NCI-H1417 (cell line): Measurements from ENCODE around the gene LARP1B.
"Not testable (repeated sequence)": the region's sequence is repeated elsewhere in the genome, so short reads cannot be mapped to it uniquely, and the experiment has no call there.

ENCODE experiments used
- DNase-seq, 3 experiments: peaks; one replicate each; lab custom pipeline; 2025; lab: John Stamatoyannopoulos, UW

LARP1B gene

DNA sequence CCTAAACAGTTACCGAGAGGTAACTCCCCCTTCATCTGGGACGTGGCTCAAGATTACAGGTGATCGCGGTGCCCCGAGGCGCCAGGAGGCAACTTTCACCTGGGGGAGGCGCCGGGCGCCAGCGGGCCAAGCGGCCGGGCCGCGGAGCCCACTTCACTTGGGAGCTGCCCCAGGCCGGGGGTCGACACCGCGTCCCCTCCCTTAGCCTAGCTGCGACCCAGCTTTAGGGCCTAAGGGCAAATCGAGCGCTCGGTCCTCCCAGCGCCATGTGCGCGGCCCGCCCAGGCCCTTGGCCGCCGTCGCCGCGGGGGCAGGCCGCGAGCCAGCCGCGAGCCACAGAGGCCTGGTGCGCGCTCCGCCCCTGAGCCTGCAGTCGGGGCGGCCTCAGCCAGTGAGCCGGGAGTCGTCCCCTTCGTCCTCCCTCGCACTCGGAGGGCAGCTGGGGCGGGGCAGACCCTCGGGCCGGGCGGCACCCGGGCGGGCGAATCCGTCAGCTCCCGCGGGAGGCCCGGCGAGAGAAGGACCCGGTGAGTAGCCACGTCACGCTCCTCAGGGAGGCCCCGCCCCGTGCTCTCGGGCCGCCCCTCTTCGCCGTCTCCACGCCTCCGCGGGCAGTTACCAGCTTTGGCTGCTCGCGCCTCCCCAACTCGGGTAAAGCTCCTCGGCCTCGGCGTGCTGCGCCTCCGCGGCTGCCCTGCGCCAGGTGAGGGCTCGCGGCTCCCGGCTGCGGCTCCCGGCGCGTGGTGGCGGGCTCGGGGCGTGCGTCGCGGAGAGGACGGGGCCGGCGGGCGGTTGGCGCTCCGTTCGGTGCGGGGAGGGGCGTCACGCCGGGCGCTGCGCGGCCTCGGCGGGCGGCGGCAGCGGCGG is at the start of gene LARP1B:
LARP1B (plus strand) TSS at position 614 of the 867 bp plus-strand sequence. CDS start 13,640 bp downstream, outside the sequence.
- DNase-seq: peak; percentile 90 to 97 (median 96)

GRCh38 chr4:128025319-128025718 is 35.8 kb upstream of the LARP1B start:
- DNase-seq: no peak

- DNase-seq: no peak
Measured at GRCh38 chr4:128029907-128030306, 31.2 kb upstream of the LARP1B start.

GRCh38 chr4:128031756-128032384 is 29.2 kb upstream of the LARP1B start:
- DNase-seq: peak in 2 of 3 experiments; percentile 1 to 60

DNA sequence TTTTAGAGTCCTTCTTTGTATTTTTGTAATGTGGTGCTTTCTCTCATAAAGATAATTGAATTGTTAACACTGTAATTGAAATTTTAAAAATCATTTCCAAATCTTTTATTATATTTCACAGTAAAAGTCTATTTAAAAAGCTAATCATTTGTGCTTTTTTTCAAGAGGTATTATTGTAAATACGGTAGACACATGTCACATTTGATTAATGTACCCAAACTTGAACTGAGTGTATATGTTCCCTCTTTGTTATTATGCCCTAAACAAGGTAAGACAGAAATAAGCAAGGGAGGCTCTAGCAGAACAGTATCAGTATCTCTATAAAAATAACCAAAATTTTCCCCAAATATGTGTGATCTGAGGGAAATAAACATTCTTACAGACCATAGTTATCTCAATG is 21.5 kb upstream of the LARP1B start:
- no peak for DNase-seq

- DNase-seq: not testable (repeated sequence)
Measured at GRCh38 chr4:128047019-128047418, 14.1 kb upstream of the LARP1B start.

GRCh38 chr4:128047514-128047913 is 13.6 kb upstream of the LARP1B start:
- not testable (repeated sequence) for DNase-seq

DNA sequence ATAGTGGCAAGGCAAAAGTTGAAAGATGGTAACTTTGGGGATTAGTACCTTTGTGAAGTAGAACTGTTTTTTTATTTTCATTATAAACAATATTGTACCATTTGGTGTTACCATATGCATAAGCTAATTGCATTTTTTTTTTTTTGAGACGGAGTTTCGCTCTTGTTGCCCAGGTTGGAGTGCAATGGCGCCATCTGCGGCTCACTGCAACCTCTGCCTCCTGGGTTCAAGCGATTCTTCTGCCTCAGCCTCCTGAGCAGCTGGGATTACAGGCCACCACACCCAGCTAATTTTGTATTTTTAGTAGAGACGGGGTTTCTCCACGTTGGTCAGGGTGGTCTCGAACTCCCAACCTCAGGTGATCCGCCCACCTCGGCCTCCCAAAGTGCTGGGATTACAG is 9.9 kb upstream of the LARP1B start:
- DNase-seq: peak in 1 of 3 experiments; percentile 29

- DNase-seq: not testable (repeated sequence)
Measured at GRCh38 chr4:128054907-128055306, 6.2 kb upstream of the LARP1B start.

GRCh38 chr4:128055441-128056206 is 5.5 kb upstream of the LARP1B start:
- DNase-seq: not testable (repeated sequence)

DNA sequence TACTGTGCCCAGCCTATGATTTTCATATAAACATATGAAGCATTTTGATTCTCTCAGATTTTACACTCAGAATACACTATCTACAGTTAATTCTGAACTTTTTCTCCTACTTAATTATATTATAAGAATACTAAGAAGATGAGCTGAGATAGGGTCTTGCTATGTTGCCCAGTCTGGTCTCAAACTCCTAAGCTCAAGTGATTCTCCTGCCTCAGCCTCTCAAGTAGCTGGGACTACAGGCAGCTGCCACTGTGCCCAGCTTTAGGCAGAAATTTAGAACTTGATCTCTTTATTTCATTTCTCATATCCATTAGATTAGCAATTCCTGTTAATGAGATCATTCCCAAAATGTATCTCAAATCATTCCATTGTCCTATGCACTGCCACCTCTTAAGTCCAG is 4.7 kb upstream of the LARP1B start:
- DNase-seq: no peak

- peak in 2 of 3 experiments; percentile 43 to 60 for DNase-seq
Measured at GRCh38 chr4:128060121-128060698, 902 bp upstream of the LARP1B start.

DNA sequence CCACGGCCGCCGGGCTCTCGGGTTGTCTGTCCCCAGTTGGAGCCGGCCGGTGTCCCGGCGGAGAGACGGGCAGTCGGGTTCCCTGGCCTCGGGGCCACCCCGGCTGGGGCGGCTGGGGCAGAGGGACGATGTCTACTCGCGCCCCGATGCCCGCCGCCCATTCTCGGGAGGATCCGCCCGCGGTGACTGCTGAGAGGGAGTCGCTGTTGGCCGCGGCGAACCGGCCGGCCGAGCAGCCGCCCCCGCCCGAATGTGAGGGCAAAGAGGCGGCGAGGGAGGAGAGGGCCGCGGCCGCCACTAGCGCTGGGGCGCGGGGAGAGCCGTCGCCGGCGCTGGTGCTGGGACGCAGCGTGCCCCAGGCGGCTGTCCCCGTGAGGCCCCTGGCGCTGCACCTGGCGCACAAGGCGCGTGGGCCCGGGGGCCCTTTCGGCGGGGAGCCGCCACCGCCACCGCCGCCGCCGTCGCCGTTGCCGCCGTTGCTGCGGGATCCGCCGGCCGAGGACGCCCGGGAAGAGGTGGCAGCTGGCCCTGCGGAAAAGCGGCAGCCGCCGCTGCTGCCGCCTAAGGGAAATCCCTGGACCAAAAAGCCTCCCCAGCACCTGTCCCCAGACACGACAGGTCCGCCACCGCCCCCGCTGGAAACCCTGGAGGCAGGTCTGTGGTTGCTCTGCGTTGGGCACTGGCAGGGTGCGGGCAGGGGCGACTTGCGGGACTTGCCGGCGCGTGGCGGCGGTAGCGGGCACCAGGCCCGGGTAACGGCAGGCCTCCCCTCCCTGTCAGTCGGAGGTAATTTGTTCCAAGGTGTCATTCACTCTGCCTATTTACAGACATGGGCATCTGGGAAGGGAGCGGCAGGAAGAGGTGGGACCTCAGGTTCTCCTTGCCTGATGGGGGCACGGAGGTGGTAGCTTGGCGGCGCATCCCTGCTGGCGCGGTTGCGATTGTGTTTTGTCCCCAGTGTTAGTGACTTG is 739 bp downstream of the LARP1B start:
- peak; percentile 30 to 91 (median 90) for DNase-seq

DNA sequence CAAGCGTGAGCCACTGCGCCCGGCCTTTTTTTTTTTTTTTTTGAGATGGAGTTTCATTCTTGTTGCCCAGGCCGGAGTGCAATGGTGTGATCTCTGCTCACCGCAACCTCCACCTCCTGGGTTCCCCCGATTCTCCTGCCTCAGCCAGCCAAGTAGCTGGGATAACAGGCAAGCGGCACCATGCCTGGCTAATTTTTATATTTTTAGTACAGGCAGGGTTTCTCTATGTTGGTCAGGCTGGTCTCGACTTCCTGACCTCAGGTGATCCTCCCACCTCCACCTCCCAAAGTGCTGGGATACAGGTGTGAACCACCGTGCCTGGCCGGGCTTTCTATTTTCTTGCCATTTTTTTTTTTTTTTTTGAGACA is 5.3 kb downstream of the LARP1B start:
- DNase-seq: not testable (repeated sequence)

- no peak for DNase-seq
Measured at GRCh38 chr4:128068918-128069317, 7.8 kb downstream of the LARP1B start.

DNA sequence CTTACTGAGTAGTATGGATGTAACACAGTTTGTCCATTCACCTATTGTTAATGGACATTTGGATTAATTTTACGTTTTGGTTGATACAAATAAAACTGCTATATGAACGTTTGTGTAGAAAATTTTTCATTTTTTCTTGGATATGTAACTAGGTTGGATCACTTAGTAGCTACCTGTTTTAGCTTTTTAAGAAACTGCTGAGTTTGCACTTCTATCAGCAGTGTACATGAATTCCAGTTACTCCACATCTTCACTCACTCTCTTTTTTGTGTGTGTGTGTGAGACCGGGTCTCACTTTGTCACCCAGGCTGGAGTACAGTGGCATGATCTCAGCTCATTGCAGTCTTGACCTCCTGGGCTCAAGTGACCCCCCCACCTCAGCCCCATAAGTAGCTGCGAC is 15.4 kb downstream of the LARP1B start:
- no peak for DNase-seq

- DNase-seq: not testable (repeated sequence)
Measured at GRCh38 chr4:128095293-128095692, 34.2 kb downstream of the LARP1B start.

GRCh38 chr4:128107766-128108165 is 46.7 kb downstream of the LARP1B start:
- no peak for DNase-seq

GRCh38 chr4:128123036-128123435 is 61.9 kb downstream of the LARP1B start:
- no peak for DNase-seq

DNA sequence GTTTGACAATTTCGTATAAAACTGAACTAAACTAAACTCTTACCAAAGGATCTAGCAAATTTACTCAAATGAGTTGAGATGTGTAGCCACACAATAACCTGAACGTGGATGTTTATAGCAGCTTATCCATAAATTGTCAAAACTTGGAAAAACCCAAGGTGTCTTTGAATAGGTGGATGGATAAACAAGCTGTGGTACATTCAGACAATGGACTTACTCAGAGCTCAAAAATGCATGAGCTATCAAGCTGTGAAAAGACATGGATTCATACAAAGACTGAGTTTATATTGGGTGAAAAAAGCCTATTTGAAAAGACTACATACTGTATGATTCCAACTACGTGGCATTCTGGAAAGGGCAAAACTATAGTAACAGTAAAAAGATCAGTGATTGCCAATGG is 69.5 kb downstream of the LARP1B start:
- no peak for DNase-seq

- DNase-seq: no peak
Measured at GRCh38 chr4:128134925-128135324, 73.8 kb downstream of the LARP1B start.
